Stimulated activated CD4-positive, alpha-beta T cell treated with anti-CD3 and anti-CD28 coated beads, TNF-alpha, amount 100 ng/mL, for 24 hours (primary cell): ENCODE measurements around the gene RXRA.
A peak's percentile ranks its signal among the peaks of the same experiment; 100 is the strongest.

Experiments
- DNase-seq, 3 experiments: peaks; one replicate each; pipeline ENCODE4 v3.0.0-alpha.2; 2020; ENCODE audit warnings: low read depth in 3 of 3

Gene RXRA

GRCh38 chr9:134381671-134382516 is 55.6 kb downstream of the RXRA start:
- peak in 1 of 3 experiments; percentile 27 for DNase-seq

- DNase-seq, result no peak
Measured at GRCh38 chr9:134382733-134383132, 56.5 kb downstream of the RXRA start.

GRCh38 chr9:134383148-134383547 is 56.9 kb downstream of the RXRA start:
- DNase-seq, result no peak

- no peak for DNase-seq
Measured at GRCh38 chr9:134384811-134385479, 58.7 kb downstream of the RXRA start.

- no peak for DNase-seq
Measured at GRCh38 chr9:134385915-134386314, 59.7 kb downstream of the RXRA start.

- DNase-seq, result no peak
Measured at GRCh38 chr9:134386951-134387831, 60.9 kb downstream of the RXRA start.

- DNase-seq, result no peak
Measured at GRCh38 chr9:134388289-134388808, 62.1 kb downstream of the RXRA start.

- no peak for DNase-seq
Measured at GRCh38 chr9:134388976-134389375, 62.7 kb downstream of the RXRA start.

GRCh38 chr9:134389642-134390041 is 63.4 kb downstream of the RXRA start:
- DNase-seq, result no peak

GRCh38 chr9:134390537-134390936 is 64.3 kb downstream of the RXRA start:
- peak; percentile 38 to 82 (median 52) for DNase-seq

- no peak for DNase-seq
Measured at GRCh38 chr9:134390947-134391318, 64.7 kb downstream of the RXRA start.

- DNase-seq, result peak; percentile 69 to 83 (median 73)
Measured at GRCh38 chr9:134391319-134392231, 65.3 kb downstream of the RXRA start.

- no peak for DNase-seq
Measured at GRCh38 chr9:134392900-134393299, 66.6 kb downstream of the RXRA start.

- no peak for DNase-seq
Measured at GRCh38 chr9:134393582-134394280, 67.5 kb downstream of the RXRA start.

GRCh38 chr9:134395002-134395517 is 68.8 kb downstream of the RXRA start:
- DNase-seq, result no peak

GRCh38 chr9:134395737-134396257 is 69.5 kb downstream of the RXRA start:
- DNase-seq, result no peak

- peak in 1 of 3 experiments; percentile 73 for DNase-seq
Measured at GRCh38 chr9:134396258-134396742, 70.0 kb downstream of the RXRA start.

GRCh38 chr9:134396825-134397224 is 70.6 kb downstream of the RXRA start:
- peak in 1 of 3 experiments; percentile 52 for DNase-seq

GRCh38 chr9:134398756-134399155 is 72.5 kb downstream of the RXRA start:
- no peak for DNase-seq
